ENCODE results near the gene SLC26A6.

Gene SLC26A6

GRCh38 chr3:48635222-48636021 is at the start of gene SLC26A6:
SLC26A6 (minus strand) TSS chr3:48635461; CDS start chr3:48635393, 68 bp downstream.
- POLR2A ChIA-PET, result interaction anchor here (0.7 to 1.1 kb wide), 6 partner anchors 8 to 53 kb away, joined by 3 to 4 read pairs (median 3); no protein-coding TSS in a partner anchor
- DNase-seq (ENCODE audit: extremely low spot score), result peak; percentile 100
- CTCF ChIA-PET, result interaction anchor here (0.9 to 3.6 kb wide), 31 partner anchors 10 to 368 kb away, joined by 3 to 43 read pairs (median 5); partner anchors contain the start of genes CELSR3 and UQCRC1
- TF ChIP-seq CTCF (IDR thresholded peaks at IDR 0.05; ENCODE audit: control extremely low read depth, extremely low read depth, low read depth, missing control alignments), result peak; percentile 74

- DNase-seq (ENCODE audit: extremely low spot score), result peak; percentile 52
- no peak for TF ChIP-seq CTCF (IDR thresholded peaks at IDR 0.05; ENCODE audit: control extremely low read depth, extremely low read depth, low read depth, missing control alignments)
- CTCF ChIA-PET, result interaction anchor here (0.8 to 3.6 kb wide), 11 partner anchors 9 to 127 kb away, joined by 3 to 19 read pairs (median 3); partner anchors contain the start of genes CELSR3 and SLC26A6
- POLR2A ChIA-PET, result interaction anchor here (0.5 to 0.6 kb wide), 2 partner anchors 32 to 209 kb away, joined by 3 read pairs; partner anchors contain the start of gene IP6K2
Observed at GRCh38 chr3:48684480-48685143, 49.4 kb upstream of the SLC26A6 start.

GRCh38 chr3:48684054-48684349 is 48.7 kb upstream of the SLC26A6 start:
- POLR2A ChIA-PET, result interaction anchor here (0.5 to 0.6 kb wide), 2 partner anchors 33 to 209 kb away, joined by 3 read pairs; partner anchors contain the start of gene IP6K2
- no peak for TF ChIP-seq CTCF (IDR thresholded peaks at IDR 0.05; ENCODE audit: control extremely low read depth, extremely low read depth, low read depth, missing control alignments)
- CTCF ChIA-PET, result interaction anchor here (0.8 to 3.6 kb wide), 12 partner anchors 10 to 284 kb away, joined by 3 to 19 read pairs (median 3); partner anchors contain the start of genes CELSR3 and SLC26A6

GRCh38 chr3:48682786-48683185 is 47.5 kb upstream of the SLC26A6 start:
- DNase-seq (ENCODE audit: extremely low spot score), result no peak
- POLR2A ChIA-PET, result no interaction called here
- CTCF ChIA-PET, result interaction anchor here (0.9 to 3.6 kb wide), 3 partner anchors 12 to 24 kb away, joined by 3 to 19 read pairs (median 8); partner anchors contain the start of gene CELSR3
- no peak for TF ChIP-seq CTCF (IDR thresholded peaks at IDR 0.05; ENCODE audit: control extremely low read depth, extremely low read depth, low read depth, missing control alignments)

More at GRCh38 chr3:48684054-48684349, 48.7 kb upstream of the SLC26A6 start:
- no peak for DNase-seq (ENCODE audit: extremely low spot score)

- DNase-seq (ENCODE audit: extremely low spot score), result no peak
- ChIA-PET CTCF (interaction anchor here (3.6 kb wide), 1 partner anchor 18 kb away, joined by 19 read pairs; the partner anchor contains the start of gene CELSR3), POLR2A (no interaction called here)
- no peak for TF ChIP-seq CTCF (IDR thresholded peaks at IDR 0.05; ENCODE audit: control extremely low read depth, extremely low read depth, low read depth, missing control alignments)
Observed at GRCh38 chr3:48681974-48682610, 46.8 kb upstream of the SLC26A6 start.

- CTCF ChIA-PET, result interaction anchor here (1.1 kb wide), 1 partner anchor 11 kb away, joined by 3 read pairs; no protein-coding TSS in a partner anchor
- POLR2A ChIA-PET, result no interaction called here
- DNase-seq (ENCODE audit: extremely low spot score), result no peak
- no peak for TF ChIP-seq CTCF (IDR thresholded peaks at IDR 0.05; ENCODE audit: control extremely low read depth, extremely low read depth, low read depth, missing control alignments)
Observed at GRCh38 chr3:48681541-48681880, 46.2 kb upstream of the SLC26A6 start.
